Measurements from ENCODE around the gene PARP15. TPM values are rescaled to one million over a fixed set of nuclear protein-coding genes. Genes with fewer than 3 reads are reported as not detected.

The PARP15 gene
- not detected in 2 replicates for total RNA-seq (2022)
- Bru-seq, nascent RNA = percentile 6 among the genes with signal in this experiment
- BruChase-seq, experiment 1, labeled RNA remaining after a 6-hour chase = percentile 9 among the genes with signal in this experiment
- percentile 12 among the genes with signal in this experiment for BruChase-seq, experiment 2, labeled RNA remaining after a 2-hour chase
- long read RNA-seq = 0 reads

DNA sequence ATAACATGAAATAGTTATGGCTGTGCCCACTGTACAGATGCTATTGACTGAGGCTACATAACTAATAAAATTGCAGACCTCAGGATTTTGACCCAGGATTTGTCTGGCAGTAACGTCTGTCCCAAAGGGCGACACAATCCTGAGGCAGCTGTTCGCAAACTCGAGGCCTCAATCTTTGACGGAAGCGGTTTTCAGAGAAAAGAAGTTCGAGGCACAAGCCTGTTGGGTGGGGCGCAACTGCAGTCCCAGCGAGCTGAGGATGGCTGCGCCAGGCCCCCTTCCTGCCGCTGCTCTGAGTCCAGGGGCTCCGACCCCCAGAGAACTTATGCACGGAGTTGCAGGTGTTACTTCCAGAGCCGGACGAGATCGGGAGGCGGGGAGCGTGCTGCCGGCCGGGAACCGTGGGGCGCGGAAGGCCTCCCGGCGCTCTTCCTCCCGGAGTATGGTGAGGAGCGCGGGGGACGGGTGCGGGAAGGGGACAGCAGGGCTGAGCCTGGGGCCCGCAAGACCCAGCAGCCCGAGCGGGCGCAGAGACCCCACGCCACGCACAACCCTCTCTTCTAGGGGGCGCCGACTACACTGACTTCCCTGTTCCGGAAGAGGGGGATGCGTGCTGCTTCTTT is at the start of gene PARP15:
PARP15 (plus strand) TSS at position 242 of the 623 bp plus-strand sequence; CDS start at position 260, 18 bp downstream.
- CTCF ChIA-PET = no interaction called here
- POLR2A ChIA-PET = no interaction called here
- no peak within 1 kb of the TSS for H3K4me3 Mint-ChIP-seq (ENCODE audit: unreplicated experiment)
- H3K9me3 Mint-ChIP-seq (ENCODE audit: unreplicated experiment) = peaks cover 10% of the 10 kb centered on the region
- BruUV-seq (replicated peaks) = no TSS peak
- intact Hi-C loops (cut with micrococcal nuclease) = no loop called here
- TF ChIP-seq, protein P1, sequence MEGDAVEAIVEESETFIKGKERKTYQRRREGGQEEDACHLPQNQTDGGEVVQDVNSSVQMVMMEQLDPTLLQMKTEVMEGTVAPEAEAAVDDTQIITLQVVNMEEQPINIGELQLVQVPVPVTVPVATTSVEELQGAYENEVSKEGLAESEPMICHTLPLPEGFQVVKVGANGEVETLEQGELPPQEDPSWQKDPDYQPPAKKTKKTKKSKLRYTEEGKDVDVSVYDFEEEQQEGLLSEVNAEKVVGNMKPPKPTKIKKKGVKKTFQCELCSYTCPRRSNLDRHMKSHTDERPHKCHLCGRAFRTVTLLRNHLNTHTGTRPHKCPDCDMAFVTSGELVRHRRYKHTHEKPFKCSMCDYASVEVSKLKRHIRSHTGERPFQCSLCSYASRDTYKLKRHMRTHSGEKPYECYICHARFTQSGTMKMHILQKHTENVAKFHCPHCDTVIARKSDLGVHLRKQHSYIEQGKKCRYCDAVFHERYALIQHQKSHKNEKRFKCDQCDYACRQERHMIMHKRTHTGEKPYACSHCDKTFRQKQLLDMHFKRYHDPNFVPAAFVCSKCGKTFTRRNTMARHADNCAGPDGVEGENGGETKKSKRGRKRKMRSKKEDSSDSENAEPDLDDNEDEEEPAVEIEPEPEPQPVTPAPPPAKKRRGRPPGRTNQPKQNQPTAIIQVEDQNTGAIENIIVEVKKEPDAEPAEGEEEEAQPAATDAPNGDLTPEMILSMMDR (IDR thresholded peaks at IDR 0.05; ENCODE audit: unreplicated experiment) = no peak
- no peak for DNase-seq (ENCODE audit: unreplicated experiment)
- peaks cover 9% of the 10 kb centered on the region for H3K36me3 Mint-ChIP-seq (ENCODE audit: insufficient read depth, unreplicated experiment)
- H3K27ac Mint-ChIP-seq (ENCODE audit: low read depth, unreplicated experiment) = no peak within 1 kb of the TSS
- H3K27me3 Mint-ChIP-seq (ENCODE audit: insufficient read depth, unreplicated experiment) = no peaks in the 10 kb centered on the region
- peaks cover 6% of the 10 kb centered on the region for H3K4me1 Mint-ChIP-seq (ENCODE audit: insufficient read depth, unreplicated experiment)

GRCh38 chr3:122530164-122530563 is 47.3 kb upstream of the PARP15 start:
- TF ChIP-seq, protein P1 (IDR thresholded peaks at IDR 0.05; ENCODE audit: unreplicated experiment) = no peak
- Mint-ChIP-seq H3K4me1 (ENCODE audit: insufficient read depth, unreplicated experiment) (peaks cover 24% of the 10 kb centered on the region), H3K4me3 (ENCODE audit: unreplicated experiment) (no peak overlapping the region), H3K36me3 (ENCODE audit: insufficient read depth, unreplicated experiment) (peaks cover 14% of the 10 kb centered on the region), H3K9me3 (ENCODE audit: unreplicated experiment) (no peaks in the 10 kb centered on the region), H3K27ac (ENCODE audit: low read depth, unreplicated experiment) (no peak overlapping the region), H3K27me3 (ENCODE audit: insufficient read depth, unreplicated experiment) (no peaks in the 10 kb centered on the region)
- ChIA-PET POLR2A (no interaction called here), CTCF (no interaction called here)
- intact Hi-C loops (cut with micrococcal nuclease) = no loop called here
- no TSS peak for BruUV-seq (replicated peaks)
- no peak for DNase-seq (ENCODE audit: unreplicated experiment)

DNA sequence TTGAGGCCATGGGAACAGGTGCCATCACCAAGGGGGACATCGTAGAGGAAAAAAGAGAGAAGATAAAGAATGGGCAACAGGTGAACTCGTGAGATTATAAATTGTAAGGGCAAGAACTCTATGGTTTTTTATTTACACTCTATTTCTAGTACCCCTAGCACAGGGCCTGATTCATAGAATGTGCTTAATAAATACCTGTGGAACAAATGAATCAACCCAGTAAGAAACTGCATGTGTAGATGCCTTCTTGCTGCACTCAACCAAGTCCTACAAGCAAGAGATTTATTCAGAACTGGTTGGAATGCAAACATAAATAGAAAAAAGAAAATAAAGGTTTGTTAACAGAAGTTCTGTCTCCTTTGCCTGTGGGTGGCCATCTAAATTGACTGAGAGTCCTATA is 44.0 kb upstream of the PARP15 start:
- no TSS peak for BruUV-seq (replicated peaks)

DNA sequence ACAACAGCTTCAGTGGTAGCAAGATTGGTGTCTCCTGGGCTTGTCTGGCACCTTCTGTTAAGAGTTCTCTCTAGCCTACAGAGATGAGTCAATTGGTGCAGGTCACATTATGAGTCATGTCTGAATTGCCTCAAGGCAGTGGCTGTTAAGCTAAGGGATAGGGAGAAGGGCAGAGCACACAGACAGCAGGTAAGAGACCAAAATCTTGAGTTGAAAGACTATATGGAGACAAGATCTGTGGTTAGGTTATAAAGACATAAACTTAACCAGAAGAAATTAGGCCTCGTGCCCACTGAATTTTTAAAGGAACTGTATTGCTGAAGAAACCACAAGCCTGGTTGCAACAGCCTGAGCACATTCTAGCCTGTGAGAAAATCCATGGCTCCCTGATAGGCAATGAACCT is 43.5 kb upstream of the PARP15 start:
- CTCF ChIA-PET = interaction anchor here (0.6 to 1.5 kb wide), 4 partner anchors 14 to 145 kb away, joined by 3 to 11 read pairs (median 3); no protein-coding TSS in a partner anchor
- no TSS peak for BruUV-seq (replicated peaks)
- Mint-ChIP-seq H3K36me3 (ENCODE audit: insufficient read depth, unreplicated experiment) (peaks cover 35% of the 10 kb centered on the region), H3K4me1 (ENCODE audit: insufficient read depth, unreplicated experiment) (peaks cover 28% of the 10 kb centered on the region), H3K27me3 (ENCODE audit: insufficient read depth, unreplicated experiment) (no peaks in the 10 kb centered on the region), H3K4me3 (ENCODE audit: unreplicated experiment) (no peak overlapping the region), H3K27ac (ENCODE audit: low read depth, unreplicated experiment) (peak overlapping the region; percentile 21), H3K9me3 (ENCODE audit: unreplicated experiment) (no peaks in the 10 kb centered on the region)
- TF ChIP-seq, protein P1 (IDR thresholded peaks at IDR 0.05; ENCODE audit: unreplicated experiment) = no peak
- POLR2A ChIA-PET = interaction anchor here (0.7 to 2.1 kb wide), 16 partner anchors 9 to 437 kb away, joined by 3 to 16 read pairs (median 4); partner anchors contain the start of genes DTX3L, KPNA1, PARP9 and WDR5B
- peak; percentile 98 for DNase-seq (ENCODE audit: unreplicated experiment)
- intact Hi-C loops (cut with micrococcal nuclease) = no loop called here

More for the DNA sequence above, 44.0 kb upstream of the PARP15 start:
- Mint-ChIP-seq H3K27ac (ENCODE audit: low read depth, unreplicated experiment) (peak overlapping the region; percentile 21), H3K36me3 (ENCODE audit: insufficient read depth, unreplicated experiment) (peaks cover 35% of the 10 kb centered on the region), H3K4me1 (ENCODE audit: insufficient read depth, unreplicated experiment) (peaks cover 26% of the 10 kb centered on the region), H3K27me3 (ENCODE audit: insufficient read depth, unreplicated experiment) (no peaks in the 10 kb centered on the region), H3K9me3 (ENCODE audit: unreplicated experiment) (no peaks in the 10 kb centered on the region), H3K4me3 (ENCODE audit: unreplicated experiment) (no peak overlapping the region)
- TF ChIP-seq, protein P1 (IDR thresholded peaks at IDR 0.05; ENCODE audit: unreplicated experiment) = no peak
- POLR2A ChIA-PET = interaction anchor here (0.7 to 2.1 kb wide), 15 partner anchors 9 to 146 kb away, joined by 3 to 16 read pairs (median 5); partner anchors contain the start of genes DTX3L, KPNA1, PARP9 and WDR5B
- no peak for DNase-seq (ENCODE audit: unreplicated experiment)
- CTCF ChIA-PET = interaction anchor here (0.6 to 1.5 kb wide), 3 partner anchors 13 to 49 kb away, joined by 3 read pairs; no protein-coding TSS in a partner anchor
- intact Hi-C loops (cut with micrococcal nuclease) = no loop called here
